Activated T-cell treated with anti-CD3 and anti-CD28 coated beads for 1 hour (primary cell): Measurements from ENCODE around the gene RADIL.

ENCODE experiments used
- DNase-seq: peaks from one replicate; pipeline ENCODE4 v3.0.0-alpha.2; 2020; ENCODE audit warnings: low read depth

The RADIL gene

DNA sequence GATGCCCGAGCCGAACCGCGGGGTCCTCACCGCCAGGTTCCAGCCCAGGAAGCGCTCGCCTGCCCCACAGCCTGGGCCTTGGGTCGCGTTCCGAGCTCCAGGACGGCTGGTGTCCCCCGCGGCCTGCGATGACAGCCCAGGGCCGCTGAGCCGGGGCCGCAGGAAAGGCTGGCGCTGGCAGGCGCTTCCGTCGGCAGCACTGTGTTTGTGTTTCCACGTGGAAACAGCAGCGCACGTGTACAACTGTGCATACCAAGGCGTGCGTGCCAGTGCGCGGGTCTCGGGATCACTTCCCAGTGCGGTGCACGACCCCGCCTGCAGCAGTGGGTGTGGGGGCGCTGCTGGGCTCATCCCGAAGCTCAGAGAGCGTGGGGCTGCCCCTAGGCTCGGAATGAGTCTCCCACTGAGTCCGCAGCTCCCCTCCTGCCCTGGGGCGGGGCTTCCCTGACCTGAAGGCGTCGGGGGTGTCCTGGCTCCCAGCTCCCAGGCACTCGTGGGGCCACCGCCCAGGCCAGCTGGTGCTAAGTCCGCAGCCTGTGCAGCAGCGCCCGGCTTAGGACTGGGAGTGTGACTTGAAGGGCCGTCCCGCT is 90.9 kb downstream of the RADIL start:
- no peak for DNase-seq

DNA sequence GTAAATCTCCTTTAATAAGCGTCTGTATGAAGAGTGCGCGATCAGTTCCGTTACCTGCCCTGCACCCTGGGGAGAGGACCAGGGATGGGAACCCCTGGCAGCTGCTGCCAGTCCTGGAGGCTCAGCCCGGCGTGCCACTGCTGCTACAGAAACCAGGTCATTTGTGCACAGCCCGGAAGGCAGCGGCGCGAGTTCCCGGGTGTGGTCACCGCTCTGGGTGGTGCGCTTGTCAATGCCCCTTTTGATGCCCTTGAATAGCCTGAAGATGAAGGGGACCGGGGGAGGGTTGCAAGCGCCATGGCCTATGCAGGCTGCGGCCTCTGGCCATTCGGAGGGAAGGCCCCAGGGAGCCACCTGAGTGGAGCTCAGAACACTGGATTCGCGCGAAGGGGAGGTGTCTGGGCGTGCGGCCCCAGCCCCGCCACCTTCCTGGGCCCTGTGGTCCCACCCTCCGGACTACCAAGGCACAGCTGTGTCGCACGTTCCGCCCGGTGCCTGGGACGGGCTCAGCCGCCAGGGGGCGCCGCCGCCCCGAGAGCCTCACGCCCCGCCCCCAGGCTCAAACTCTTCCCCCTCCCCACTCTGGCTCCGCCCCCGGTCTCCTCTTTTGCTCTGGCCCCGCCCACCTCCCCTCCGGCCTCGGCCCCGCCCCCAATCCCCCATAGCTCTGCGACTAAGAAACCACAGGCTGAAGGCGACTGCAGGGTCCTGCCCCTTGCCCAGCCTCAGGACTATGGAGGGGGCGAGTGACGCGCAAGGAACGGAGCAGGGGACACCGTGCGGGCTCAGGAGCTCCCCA is 91.6 kb downstream of the RADIL start:
- peak; percentile 78 for DNase-seq

DNA sequence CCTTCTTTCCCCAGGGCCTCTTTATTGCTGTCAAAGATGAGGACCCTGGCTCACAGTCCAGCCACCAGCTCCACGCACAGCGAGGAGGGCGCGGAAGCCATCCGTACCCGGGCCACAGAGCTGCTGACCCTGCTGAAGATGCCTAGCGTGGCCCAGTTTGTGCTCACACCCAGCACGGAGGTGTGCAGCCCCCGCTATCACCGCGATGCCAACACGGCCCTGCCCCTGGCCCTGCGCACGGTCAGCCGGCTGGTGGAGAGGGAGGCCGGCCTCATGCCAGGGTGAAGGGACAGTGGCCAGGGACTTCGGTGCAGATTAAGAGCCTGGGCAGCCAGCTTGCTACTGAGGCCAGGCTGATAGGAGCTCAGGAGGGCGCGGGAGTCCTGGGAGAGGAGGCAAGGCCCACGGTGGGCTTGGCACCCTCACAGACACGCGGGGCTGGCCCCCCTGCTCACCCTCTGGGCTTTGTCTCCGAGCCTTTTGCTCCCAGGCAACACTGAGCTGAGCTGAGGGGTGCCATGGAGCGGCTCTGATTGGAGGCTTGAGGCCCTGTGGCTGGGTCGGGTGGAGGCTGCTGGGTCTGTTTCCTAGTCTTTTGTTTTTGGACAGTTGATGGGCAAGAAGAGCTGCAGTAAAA is 92.3 kb downstream of the RADIL start:
- DNase-seq, result no peak

DNA sequence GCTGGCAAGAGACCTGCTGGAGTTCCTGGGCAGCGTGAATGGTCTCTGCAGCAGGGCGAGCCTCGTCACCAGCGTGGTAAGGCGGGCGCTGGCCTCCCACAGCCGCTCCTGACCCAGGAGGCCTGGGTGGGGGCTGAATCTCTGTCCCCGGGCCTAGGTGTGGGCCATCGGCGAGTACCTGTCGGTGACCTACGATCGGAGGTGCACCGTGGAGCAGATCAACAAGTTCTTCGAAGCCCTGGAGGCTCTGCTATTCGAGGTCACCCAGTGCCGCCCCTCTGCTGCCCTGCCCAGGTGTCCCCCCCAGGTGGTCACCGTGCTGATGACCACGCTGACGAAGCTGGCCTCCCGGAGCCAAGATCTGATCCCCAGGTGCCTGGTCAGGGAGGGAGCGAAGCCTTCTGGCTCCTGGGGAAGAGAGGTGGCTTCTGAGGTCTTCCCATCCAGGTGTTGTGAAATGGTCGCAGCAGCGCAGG is 93.0 kb downstream of the RADIL start:
- DNase-seq, result no peak

DNA sequence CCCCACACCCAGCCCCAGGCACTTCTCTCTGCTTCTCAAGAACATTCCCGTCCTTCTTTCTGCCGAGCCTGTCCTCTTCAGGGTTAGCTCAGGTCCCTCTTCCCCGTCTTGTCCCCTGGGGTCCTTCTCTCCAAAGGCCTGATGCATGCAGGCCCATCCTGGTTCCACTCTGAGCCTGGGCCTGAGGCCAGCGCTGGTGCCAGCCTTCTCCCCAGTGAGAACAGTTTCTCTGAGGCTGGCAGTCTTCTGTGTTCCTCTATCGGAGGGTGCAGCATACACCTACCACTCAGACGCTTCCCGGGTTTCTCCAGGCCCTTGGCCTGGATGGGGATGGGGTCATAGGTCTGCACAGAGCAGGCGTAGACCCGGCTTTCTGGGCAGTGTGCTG is 93.4 kb downstream of the RADIL start:
- DNase-seq, result no peak

DNA sequence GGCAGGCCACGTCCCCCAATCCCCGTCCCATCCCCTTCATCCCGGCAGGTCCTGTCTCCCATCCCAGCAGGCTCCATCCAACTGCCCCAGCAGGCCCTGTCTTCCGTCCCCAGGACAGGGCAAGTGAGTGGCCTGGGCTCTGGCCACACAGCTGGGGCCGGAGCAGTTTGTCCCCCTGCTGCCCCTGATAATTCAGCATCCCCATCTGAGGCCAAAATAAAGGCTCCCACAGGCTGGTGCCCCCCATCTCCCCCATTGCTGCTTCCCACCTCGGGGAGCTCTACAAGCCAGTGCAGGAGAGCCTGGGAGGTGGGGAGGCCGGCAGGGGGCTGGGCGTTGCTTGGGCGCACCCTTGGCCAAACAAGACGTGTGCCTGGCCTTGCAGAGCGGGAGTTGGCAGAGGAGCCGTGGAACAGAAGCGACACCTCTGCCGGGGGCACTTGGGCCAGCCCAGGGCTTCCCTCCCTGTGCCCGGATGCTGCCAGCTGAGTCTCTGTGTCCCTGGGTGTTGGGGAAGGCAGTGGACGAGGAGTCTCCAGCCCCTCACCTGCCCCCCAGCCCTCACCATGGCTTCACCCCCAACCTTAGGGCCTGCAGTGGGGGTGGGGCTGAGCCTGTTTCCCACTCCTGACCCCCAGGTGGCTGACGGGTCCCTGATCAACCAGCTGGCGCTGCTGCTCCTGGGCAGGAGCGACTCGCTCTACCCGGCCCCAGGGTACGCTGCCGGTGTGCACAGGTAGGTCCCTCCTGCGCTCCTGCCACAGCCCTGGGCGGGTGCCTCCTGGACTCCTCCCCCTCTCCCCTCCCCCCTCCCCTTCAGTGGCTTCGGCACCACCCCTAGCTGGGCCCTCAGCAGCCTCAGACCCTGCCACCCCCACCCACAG is 94.1 kb downstream of the RADIL start:
- no peak for DNase-seq

DNA sequence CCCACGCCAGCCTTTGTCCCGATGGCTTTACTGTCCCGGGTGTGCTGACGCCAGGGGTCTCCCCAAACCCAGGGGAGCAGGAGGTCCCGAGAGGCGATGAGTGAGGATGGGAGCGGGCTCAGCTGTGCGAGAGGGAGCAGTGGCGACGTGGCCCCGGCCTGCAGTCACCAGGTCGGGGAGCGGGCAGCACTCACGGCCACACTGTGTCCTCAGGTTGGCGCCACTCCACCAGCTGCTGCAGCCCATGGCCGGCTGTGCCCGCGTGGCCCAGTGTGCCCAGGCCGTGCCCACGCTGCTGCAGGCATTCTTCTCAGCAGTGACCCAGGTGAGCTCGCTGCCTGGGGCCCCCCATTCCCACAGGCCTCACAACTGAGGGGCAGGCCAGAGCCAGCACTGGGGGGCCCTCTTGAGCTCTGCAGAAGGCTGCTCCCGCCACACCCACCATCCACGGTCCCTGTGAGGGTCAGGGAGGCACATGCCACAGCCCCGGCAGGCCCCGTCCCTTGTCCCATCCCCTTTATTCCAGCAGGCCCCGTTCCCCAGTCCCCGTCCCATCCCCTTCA is 94.8 kb downstream of the RADIL start:
- DNase-seq, result no peak

DNA sequence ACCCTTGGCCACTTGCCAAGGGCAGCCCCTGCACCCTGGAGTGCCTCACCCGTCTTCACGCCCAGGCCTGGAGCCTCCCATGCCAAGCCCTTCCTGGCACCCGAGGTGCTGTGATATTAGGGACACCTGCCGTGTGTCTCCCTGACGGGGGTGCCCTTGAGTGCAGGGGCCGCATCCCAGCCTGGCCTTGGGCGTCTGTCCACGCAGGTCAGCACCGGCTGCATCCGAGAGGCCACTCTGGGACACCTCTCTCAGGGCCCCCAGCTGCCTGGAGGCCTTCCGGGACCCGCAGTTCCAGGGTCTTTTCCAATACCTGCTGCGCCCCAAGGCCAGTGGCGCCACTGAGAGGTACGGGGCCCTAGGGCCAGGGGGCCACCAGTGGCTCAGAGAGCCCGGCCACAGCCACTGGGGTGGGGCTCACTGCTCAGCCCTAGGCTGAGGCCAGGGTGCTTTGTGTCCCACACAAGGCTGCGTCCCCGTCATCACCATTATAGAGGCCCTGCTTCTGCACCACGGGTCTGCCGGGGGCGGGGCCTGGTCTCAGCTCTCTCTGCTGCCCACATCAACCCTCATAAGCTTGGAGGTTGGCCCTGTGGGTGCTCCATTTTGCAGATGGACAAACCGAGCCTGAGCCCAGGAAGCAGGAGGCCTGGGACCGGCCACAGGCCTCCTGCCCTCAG is 95.4 kb downstream of the RADIL start:
- no peak for DNase-seq

DNA sequence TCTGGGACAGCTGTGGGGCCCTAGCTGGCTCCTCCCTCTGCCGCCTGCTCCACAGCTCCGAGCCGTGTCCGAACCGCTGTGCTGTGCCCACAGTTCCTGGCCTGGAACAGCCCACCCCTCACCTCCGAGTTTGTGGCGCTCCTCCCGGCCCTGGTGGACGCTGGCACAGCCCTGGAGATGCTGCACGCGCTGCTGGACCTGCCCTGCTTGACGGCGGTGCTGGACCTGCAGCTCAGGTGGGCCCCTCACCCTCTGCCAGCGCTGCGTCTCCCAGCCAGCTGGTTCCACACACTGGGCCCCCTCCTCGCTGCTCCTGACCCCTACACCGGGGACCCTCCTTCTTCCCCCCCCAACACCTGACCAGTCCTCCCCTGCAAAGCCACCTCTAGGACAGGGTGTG is 96.0 kb downstream of the RADIL start:
- DNase-seq, result no peak

DNA sequence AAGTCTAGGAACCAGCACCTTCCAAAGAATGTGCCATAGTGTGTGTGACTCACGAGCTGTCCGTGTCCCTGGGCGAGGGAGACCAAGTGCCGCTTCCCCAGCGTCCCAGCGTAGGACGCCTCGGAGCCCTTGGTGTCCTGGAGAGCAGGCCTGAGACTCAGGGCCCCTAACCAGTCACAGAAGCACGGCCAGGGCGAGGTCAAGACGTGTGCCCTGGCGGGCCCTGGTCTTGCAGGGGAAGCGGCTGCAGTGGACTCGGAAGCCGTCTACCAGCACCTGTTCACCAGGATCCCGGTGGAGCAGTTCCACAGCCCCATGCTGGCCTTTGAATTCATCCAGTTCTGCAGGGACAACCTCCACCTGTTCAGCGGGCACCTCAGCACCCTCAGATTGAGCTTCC is 97.5 kb downstream of the RADIL start:
- no peak for DNase-seq

DNA sequence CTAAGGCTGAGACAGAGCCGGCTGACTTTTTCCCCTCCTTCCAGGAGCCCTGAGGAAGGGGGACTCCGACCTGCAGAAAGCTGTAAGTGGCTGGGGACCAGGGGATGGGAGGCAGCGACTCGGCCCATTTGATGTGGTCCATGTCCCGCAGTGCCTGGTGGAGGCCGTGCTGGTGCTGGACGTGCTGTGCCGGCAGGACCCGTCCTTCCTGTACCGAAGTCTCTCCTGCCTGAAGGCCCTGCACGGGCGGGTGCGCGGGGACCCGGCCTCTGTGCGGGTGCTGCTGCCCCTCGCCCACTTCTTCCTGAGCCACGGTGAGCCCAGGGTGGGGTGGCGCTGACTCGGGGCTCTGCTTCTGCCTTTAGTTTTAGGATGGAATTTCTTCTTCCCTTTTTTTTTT is 98.1 kb downstream of the RADIL start:
- no peak for DNase-seq

DNA sequence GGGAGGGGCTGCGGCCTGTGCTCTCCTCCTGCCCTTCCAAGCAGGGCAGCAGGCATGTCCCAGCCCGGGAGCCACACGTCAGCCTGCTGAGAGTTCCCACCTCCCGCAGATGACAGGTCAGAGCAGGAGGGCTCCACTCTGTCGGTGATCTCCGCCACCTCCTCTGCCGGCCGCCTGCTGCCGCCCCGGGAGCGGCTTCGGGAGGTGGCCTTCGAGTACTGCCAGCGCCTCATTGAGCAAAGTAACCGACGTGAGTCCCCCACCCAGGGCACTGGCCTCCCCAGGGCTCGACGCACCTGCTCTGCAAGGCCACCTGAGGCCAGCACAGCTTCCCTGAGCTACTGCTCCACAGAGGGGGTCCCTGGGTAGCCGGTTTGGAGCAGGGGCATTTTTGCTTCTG is 98.7 kb downstream of the RADIL start:
- no peak for DNase-seq

DNA sequence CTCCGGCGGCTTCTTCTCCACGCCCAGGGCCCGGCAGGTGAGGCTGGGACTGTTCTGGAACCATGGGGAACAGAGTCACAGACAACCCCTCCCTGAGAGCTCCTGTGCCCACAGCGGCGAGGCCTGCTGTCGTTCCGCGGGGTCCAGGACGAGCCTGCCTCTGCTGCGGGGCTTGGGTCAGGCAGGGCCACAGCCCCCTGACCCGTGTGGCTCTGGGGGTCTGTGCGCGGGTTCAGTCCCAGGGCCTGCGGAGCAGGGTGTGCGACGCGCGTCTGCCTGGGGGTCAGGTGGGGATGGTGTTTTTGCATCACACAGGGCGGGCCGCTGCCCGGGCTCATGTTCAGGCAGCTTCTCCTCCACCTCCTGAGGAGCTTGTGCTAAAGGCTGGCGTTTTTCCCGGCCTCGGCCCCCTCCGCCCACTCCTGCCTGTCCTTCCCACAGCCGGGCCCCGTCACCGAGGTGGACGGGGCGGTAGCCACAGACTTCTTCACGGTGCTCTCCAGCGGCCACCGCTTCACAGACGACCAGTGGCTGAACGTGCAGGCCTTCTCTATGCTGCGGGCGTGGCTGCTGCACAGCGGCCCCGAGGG is 99.7 kb downstream of the RADIL start:
- no peak for DNase-seq

DNA sequence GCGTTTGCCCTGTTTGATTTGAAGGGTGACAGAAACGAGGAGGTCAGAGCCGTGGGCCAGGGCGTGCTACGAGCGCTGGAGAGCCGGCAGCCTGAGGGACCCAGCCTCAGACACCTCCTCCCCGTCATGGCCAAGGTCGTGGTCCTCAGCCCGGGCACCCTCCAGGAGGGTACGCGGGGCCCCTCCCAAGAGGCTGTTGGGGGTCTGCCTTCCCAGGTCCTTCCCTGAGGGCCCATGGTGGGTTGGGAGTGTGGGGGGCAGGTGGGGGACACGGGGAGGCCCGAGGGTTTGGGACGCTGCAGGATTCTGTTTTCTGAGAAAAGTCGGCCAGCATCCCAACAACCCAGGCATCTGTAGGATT is 100.2 kb downstream of the RADIL start:
- DNase-seq, result no peak

DNA sequence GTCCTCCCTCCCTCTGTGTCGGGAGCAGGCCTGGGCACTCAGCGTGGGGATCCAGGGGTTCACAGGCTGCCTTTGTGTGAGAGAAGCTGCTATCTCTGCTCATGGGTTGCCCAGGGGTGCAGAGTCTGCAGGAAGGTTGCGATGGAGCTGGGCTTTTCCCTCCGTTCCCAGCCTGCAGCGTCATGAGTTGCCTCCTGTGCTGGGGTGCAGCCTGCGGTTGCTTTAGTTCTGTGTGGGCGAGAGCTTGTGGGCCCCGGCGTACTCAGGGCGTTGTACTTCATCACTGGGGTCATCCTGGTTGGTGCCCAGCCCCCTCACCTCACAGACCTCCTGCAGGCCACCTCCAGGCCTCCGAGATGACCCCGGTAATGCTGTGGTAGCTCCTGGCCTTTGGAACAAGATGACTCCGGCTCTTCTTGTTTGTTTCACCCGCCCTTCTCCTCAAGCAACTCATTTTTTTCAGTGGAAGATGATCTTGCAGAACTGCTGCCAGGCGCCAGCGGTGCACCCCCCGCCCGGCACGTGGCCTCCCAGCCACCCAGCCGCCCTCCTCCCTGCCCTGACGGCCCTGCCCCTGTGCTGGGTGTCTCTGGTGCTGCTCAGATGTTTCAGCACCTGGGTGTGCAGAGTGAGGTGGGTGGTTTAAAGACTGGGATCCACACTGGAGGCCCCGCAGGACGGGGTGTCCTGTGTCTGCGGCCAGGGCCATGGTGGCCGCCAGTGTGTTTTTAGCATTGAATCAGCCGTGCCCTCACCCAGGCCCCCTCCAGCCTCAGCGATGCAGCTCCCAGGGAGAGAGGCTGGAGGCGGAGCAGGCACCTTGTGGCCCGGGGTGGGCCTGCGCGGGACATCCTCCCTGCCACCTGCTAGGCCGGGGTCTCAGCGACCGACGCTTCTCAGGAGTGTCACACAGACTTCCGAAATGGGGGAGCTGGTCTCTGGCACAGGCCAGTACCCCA is 100.9 kb downstream of the RADIL start:
- no peak for DNase-seq

DNA sequence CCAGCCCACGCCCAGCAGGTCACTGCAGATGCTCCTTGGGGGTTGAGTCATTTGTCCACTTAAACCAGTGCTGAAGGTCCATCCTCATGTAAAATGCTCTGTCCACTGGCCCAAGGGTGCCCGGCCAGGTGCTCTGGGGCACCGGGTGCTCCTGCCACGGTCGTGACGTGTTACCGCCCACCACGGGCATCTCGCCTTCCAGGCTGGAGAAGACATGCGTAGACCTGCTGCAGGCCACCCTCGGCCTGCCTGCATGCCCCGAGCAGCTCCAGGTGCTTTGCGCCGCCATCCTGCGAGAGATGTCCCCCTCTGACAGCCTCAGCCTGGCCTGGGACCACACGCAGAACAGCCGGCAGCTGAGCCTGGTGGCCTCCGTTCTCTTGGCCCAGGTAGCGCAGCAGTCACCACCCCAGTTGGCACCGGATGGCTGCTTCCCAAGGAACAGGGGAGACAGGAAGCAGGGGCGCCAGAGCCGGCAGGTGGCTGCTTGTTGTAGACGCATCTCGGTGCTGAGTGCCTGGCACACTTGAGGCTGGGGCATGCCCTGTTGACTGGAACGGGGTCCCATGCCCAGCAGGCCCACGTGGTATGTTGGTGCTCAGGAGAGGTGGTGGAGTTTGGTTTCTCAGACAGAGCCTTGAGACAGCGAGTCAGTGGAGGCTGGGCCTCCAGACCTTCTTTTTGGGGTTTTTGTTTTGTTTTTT is 102.0 kb downstream of the RADIL start:
- no peak for DNase-seq

DNA sequence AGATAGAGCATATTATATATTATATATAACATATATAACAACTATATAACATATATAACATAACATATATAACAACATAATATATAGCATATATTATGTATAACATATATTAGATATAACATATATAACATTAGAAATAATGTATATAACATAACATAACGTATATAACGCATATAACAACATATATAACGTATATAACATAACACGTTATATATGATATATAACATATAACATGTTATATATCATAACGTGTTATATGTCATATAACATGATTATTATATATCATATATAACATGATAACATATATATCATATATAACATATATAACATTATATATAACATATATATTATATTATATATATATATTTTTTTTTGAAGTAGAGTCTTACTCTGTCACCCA is 104.4 kb downstream of the RADIL start:
- no peak for DNase-seq

DNA sequence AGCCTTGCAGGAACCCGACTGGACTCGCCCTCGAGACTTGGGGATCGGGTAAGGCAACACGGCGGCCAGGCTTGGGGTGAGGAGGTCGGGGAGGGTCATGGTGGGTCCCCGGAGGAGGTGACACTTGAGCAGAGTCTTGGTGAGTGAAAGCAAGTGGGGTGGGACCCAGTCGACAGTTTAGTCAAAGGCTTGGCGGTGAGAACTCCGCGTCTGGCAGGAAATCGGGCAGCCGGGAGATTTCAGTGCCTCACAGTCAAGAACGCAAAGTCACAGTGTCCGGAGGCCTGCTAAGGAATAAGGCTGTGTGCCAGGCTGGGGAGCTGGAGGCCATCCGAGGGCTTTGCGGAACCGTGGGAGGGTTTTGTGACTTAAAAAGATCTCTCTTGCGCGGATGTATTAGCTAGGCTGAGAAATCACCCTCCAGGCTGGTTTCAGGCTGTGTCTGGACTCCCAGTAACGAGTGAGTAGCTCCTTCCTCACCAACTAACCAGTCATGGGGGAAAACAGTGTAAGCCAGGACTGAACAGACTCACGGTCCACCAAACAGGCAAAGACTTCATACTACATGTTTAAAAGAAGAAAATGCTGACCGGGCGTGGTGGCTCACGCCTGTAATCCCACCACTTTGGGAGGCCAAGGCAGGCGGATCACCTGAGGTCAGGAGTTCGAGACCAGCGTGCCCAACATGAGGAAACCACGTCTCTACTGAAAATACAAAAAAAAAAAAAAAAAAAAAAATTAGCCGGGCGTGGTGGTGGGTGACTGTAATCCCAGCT is 107.5 kb downstream of the RADIL start:
- DNase-seq, result peak; percentile 30
